ENCODE results near the gene EPB41.

EPB41 gene

DNA sequence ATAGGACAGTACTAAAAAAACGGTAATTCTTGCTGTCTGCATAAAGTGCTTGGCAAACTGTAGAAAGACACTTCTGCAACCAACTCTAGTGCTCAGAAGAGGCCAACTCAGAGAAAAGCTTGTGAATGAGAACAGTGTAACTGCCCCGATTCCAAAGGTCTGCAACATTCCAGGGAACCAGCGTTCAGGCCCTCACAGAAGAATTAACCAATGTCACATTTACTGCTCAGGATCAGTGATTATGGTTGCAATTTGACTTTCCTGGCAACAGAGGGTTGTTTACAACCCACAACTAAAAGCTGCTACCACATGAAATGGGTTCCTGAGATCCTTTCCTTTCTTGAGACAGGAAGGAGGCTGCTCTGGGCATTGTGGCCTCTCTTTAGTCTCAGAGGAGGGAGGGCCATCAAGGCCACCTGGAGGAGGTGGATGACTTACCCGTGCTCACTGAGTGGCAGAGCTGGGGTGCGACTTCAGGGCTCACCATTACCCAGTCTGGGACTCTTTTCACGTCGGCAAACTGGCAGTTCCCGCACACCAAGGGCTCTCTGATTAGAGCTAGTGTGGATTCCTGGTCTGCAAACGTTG lies 252.0 kb downstream of the EPB41 start:
- no peak for DNase-seq (ENCODE audit: low read depth)
- no peak for TF ChIP-seq MYC (IDR thresholded peaks at IDR 0.05; ENCODE audit: low read depth, low read length)
- TF ChIP-seq POLR2A (IDR thresholded peaks at IDR 0.05; ENCODE audit: extremely low read depth, insufficient read length) = no peak
- TF ChIP-seq, protein P1, sequence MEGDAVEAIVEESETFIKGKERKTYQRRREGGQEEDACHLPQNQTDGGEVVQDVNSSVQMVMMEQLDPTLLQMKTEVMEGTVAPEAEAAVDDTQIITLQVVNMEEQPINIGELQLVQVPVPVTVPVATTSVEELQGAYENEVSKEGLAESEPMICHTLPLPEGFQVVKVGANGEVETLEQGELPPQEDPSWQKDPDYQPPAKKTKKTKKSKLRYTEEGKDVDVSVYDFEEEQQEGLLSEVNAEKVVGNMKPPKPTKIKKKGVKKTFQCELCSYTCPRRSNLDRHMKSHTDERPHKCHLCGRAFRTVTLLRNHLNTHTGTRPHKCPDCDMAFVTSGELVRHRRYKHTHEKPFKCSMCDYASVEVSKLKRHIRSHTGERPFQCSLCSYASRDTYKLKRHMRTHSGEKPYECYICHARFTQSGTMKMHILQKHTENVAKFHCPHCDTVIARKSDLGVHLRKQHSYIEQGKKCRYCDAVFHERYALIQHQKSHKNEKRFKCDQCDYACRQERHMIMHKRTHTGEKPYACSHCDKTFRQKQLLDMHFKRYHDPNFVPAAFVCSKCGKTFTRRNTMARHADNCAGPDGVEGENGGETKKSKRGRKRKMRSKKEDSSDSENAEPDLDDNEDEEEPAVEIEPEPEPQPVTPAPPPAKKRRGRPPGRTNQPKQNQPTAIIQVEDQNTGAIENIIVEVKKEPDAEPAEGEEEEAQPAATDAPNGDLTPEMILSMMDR (IDR thresholded peaks at IDR 0.05; ENCODE audit: low read depth, low read length) = no peak
- H3K4me3 ChIP-seq (ENCODE audit: low read depth, low read length) = no peak overlapping the region

DNA sequence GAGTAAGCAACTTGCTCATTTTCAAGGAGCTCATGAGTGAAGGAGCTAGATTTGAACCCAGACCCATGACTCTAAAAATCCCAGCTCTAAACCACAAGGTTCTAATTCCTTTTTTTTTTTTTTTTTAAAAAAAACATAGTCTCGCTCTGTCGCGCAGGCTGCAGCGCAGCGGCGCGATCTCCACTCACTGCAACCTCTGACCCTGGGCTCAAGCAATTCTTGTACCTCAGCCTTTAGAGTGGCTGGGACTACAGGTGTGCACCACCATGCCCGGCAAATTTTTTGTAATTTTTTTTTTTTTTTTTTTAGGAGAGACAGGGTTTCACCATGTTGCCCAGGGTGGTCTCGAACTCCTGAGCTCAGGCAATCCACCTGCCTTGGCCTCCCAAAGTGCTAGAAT lies 253.5 kb downstream of the EPB41 start:
- TF ChIP-seq POLR2A (IDR thresholded peaks at IDR 0.05; ENCODE audit: extremely low read depth, insufficient read length) (no peak), MYC (IDR thresholded peaks at IDR 0.05; ENCODE audit: low read depth, low read length) (no peak)
- TF ChIP-seq, protein P1 (IDR thresholded peaks at IDR 0.05; ENCODE audit: low read depth, low read length) = no peak
- TF ChIP-seq, protein P2, sequence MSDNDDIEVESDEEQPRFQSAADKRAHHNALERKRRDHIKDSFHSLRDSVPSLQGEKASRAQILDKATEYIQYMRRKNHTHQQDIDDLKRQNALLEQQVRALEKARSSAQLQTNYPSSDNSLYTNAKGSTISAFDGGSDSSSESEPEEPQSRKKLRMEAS (IDR thresholded peaks at IDR 0.05; ENCODE audit: low read depth, low read length) = no peak
- no peak overlapping the region for H3K4me3 ChIP-seq (ENCODE audit: low read depth, low read length)
- DNase-seq (ENCODE audit: low read depth) = no peak
